IMR-90 (cell line): ENCODE data around the gene CCND3.

Source experiments
- CEBPB ChIP-seq: IDR thresholded peaks from 2 replicates; pipeline ENCODE4 v1.6.1; 2012; ENCODE audit warnings: low read depth, low read length, improper control_type of control experiment
- CHD1 ChIP-seq: IDR thresholded peaks from 2 replicates; pipeline ENCODE4 v1.6.1; 2012; ENCODE audit warnings: low read depth, low read length, improper control_type of control experiment
- MAFK ChIP-seq: IDR thresholded peaks from 2 replicates; pipeline ENCODE4 v1.6.1; 2012; ENCODE audit warnings: low read depth, low read length, improper control_type of control experiment
- MAZ ChIP-seq: IDR thresholded peaks from 2 replicates; pipeline ENCODE4 v1.6.1; 2012; ENCODE audit warnings: low read depth, mild to moderate bottlenecking, low read length, improper control_type of control experiment, moderate library complexity, borderline replicate concordance
- MXI1 ChIP-seq: IDR thresholded peaks from 2 replicates; pipeline ENCODE4 v1.6.1; 2012; ENCODE audit warnings: low read depth, mild to moderate bottlenecking, low read length, moderate library complexity, borderline replicate concordance
- POLR2A ChIP-seq: IDR thresholded peaks from 2 replicates; pipeline ENCODE4 v1.6.1; 2012; ENCODE audit warnings: mild to moderate bottlenecking, low read depth, low read length
- TF ChIP-seq, protein P1 (sequence below): conservative IDR thresholded peaks from 2 replicates; pipeline ENCODE4 v1.5.1; 2012; ENCODE audit warnings: mild to moderate bottlenecking, low read depth, low read length, improper control_type of control experiment
- TF ChIP-seq, protein P2 (sequence below): fragments of 150-350 bp; IDR thresholded peaks from 2 replicates; pipeline ENCODE4 v1.6.1; 2017; ENCODE audit warnings: mild to moderate bottlenecking, antibody characterized with exemption, low read length, low read depth

DNA sequence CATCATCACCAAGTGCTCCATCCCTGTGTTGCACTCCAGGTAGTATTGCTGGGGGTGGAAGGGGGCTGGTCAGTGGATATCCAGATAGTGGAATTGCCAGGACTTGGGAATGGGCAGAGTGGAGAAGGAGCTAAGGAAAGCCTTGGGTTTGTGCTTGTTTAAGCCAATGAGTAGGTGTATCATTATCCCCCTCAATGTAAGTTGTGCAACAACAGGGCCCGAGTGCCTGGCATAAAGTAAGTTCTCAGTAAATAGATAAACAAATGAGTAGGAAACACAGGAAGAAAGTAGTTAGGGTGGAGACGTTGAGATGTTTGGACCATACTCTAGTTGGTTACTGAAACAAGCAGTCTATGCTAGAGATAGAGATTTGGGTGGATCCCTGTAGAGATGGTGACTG is 9.8 kb downstream of the CCND3 start:
- TF ChIP-seq MAFK (no peak), POLR2A (no peak), MAZ (no peak), CHD1 (no peak), MXI1 (no peak), CEBPB (no peak)
- TF ChIP-seq, protein P1, sequence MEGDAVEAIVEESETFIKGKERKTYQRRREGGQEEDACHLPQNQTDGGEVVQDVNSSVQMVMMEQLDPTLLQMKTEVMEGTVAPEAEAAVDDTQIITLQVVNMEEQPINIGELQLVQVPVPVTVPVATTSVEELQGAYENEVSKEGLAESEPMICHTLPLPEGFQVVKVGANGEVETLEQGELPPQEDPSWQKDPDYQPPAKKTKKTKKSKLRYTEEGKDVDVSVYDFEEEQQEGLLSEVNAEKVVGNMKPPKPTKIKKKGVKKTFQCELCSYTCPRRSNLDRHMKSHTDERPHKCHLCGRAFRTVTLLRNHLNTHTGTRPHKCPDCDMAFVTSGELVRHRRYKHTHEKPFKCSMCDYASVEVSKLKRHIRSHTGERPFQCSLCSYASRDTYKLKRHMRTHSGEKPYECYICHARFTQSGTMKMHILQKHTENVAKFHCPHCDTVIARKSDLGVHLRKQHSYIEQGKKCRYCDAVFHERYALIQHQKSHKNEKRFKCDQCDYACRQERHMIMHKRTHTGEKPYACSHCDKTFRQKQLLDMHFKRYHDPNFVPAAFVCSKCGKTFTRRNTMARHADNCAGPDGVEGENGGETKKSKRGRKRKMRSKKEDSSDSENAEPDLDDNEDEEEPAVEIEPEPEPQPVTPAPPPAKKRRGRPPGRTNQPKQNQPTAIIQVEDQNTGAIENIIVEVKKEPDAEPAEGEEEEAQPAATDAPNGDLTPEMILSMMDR: no peak
- TF ChIP-seq, protein P2, sequence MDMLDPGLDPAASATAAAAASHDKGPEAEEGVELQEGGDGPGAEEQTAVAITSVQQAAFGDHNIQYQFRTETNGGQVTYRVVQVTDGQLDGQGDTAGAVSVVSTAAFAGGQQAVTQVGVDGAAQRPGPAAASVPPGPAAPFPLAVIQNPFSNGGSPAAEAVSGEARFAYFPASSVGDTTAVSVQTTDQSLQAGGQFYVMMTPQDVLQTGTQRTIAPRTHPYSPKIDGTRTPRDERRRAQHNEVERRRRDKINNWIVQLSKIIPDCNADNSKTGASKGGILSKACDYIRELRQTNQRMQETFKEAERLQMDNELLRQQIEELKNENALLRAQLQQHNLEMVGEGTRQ: no peak
